SU-DHL-6 (cell line): Measurements from ENCODE around the gene BAIAP2L2.

ENCODE experiments used
- EZH2phosphoT487 ChIP-seq: fragments of 200-600 bp; sonication (generic), shearing (Covaris generic); conservative IDR thresholded peaks from 2 replicates; pipeline ENCODE4 v1.6.1; 2018; ENCODE audit warnings: mild to moderate bottlenecking, antibody characterized with exemption, low read length, moderate library complexity, mixed read lengths
- TF ChIP-seq, protein P1 (sequence below): fragments of 200-600 bp; sonication (generic); IDR thresholded peaks from one replicate; pipeline ENCODE4 v1.5.1; 2017; ENCODE audit warnings: antibody characterized with exemption, mild to moderate bottlenecking, low read length, moderate library complexity; ENCODE audit not compliant: insufficient read depth, poor library complexity, severe bottlenecking

DNA sequence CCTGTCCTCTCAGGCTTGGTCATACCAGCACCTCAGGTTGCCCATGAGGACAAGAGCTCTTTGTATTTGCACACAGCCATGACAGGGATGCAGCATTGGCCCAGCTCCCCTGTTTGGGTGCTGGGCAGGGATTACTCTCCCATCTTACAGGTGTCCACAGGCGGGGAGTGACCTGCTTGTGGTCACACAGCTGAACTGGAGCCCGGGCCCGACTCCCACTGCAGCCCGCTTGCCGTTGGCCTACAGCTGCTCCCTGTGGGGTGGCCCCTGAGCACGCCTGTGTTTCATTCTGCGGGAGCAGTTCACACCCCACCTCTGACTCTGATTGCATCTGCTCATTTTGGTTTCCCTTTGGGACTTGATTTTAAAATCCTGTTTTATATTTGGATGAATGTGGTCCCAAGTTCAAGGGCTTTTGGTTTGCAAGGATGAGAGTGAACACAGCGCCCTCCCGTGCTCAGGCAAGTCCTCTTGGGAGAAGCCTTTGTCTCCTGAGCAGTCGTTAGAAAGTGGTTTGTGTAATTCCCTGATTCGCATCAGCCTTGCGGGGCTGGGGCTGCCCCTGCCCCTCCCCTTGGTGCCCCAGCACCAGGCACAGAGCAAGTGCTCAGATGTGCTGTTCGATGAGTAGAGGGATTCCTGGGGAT is 44.0 kb downstream of the BAIAP2L2 start:
- TF ChIP-seq, protein P1, sequence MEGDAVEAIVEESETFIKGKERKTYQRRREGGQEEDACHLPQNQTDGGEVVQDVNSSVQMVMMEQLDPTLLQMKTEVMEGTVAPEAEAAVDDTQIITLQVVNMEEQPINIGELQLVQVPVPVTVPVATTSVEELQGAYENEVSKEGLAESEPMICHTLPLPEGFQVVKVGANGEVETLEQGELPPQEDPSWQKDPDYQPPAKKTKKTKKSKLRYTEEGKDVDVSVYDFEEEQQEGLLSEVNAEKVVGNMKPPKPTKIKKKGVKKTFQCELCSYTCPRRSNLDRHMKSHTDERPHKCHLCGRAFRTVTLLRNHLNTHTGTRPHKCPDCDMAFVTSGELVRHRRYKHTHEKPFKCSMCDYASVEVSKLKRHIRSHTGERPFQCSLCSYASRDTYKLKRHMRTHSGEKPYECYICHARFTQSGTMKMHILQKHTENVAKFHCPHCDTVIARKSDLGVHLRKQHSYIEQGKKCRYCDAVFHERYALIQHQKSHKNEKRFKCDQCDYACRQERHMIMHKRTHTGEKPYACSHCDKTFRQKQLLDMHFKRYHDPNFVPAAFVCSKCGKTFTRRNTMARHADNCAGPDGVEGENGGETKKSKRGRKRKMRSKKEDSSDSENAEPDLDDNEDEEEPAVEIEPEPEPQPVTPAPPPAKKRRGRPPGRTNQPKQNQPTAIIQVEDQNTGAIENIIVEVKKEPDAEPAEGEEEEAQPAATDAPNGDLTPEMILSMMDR, result no peak
- no peak for TF ChIP-seq EZH2phosphoT487
